GM12891 (cell line): ENCODE data around the gene LAMA2.

Experiments
- POLR2A ChIP-seq: IDR thresholded peaks from 2 replicates; pipeline ENCODE4 v1.6.1; 2011; ENCODE audit warnings: low read depth, low read length, control low read depth
- POLR2AphosphoS5 ChIP-seq: IDR thresholded peaks from 2 replicates; pipeline ENCODE4 v1.6.1; 2011; ENCODE audit warnings: low read depth, low read length, control low read depth

- TF ChIP-seq POLR2A (no peak), POLR2AphosphoS5 (no peak)
Observed at GRCh38 chr6:129179283-129179682, 296.3 kb downstream of the LAMA2 start.
